ENCODE results near the gene JMJD6. TPM values are rescaled to one million over a fixed set of nuclear protein-coding genes. Genes with fewer than 3 reads are reported as not detected.
A peak's percentile ranks its signal among the peaks of the same experiment; 100 is the strongest.

The JMJD6 gene
- total RNA-seq, 1 experiment from 2014 or later = 60.0 TPM

- in situ Hi-C loops (cut with HindIII; ENCODE audit: low pct_unique_long_range_greater_than_20kb, low sequenced_read_pairs) (no loop called here), intact Hi-C loops (cut with micrococcal nuclease; ENCODE audit: unreplicated experiment) (no loop called here)
These were observed 44.1 kb downstream of the JMJD6 start for GRCh38 chr17:76682296-76682695.

GRCh38 chr17:76681222-76682137 is 44.9 kb downstream of the JMJD6 start:
- peaks cover 16% of the 10 kb centered on the region for H3K4me1 ChIP-seq (ENCODE audit: control insufficient read depth, insufficient read depth, low read length)
- ChIA-PET POLR2A (interaction anchor here (1.1 kb wide), 1 partner anchor 114 kb away, joined by 3 read pairs; no protein-coding TSS in a partner anchor), CTCF (interaction anchor here (0.6 to 1.5 kb wide), 9 partner anchors 10 to 182 kb away, joined by 3 to 6 read pairs (median 3); no protein-coding TSS in a partner anchor)
- H3K27me3 ChIP-seq (ENCODE audit: control insufficient read depth, insufficient read depth, low read length) = no peaks in the 10 kb centered on the region
- DNase-seq (ENCODE audit: low read depth, low spot score) (peak; percentile 45), ATAC-seq (peak; percentile 81)
- TF ChIP-seq REST (IDR thresholded peaks at IDR 0.05; ENCODE audit: insufficient read depth in 1 of 2, low read depth in 2 of 2, low read length in 1 of 2) (no peak), CTCF (IDR thresholded peaks at IDR 0.05) (peak; percentile 90)
- H3K27ac ChIP-seq (ENCODE audit: low read length) = no peak overlapping the region
- intact Hi-C loops (cut with micrococcal nuclease; ENCODE audit: unreplicated experiment) (no loop called here), in situ Hi-C loops (cut with HindIII; ENCODE audit: low pct_unique_long_range_greater_than_20kb, low sequenced_read_pairs) (no loop called here)
- no peaks in the 10 kb centered on the region for H3K9me3 ChIP-seq (ENCODE audit: control insufficient read depth, insufficient read depth, low read depth, low read length)
- H3K36me3 ChIP-seq (ENCODE audit: control insufficient read depth, insufficient read depth, low read length) = no peaks in the 10 kb centered on the region
- no TSS peak for BruUV-seq (replicated peaks)
- no peak overlapping the region for H3K4me3 ChIP-seq (ENCODE audit: low read depth in 2 of 2, low read length in 2 of 2)

More at GRCh38 chr17:76682296-76682695, 44.1 kb downstream of the JMJD6 start:
- Histone ChIP-seq H3K27ac (ENCODE audit: low read length) (no peak overlapping the region), H3K4me1 (ENCODE audit: control insufficient read depth, insufficient read depth, low read length) (peaks cover 16% of the 10 kb centered on the region), H3K4me3 (ENCODE audit: low read depth in 2 of 2, low read length in 2 of 2) (no peak overlapping the region), H3K9me3 (ENCODE audit: control insufficient read depth, insufficient read depth, low read depth, low read length) (no peaks in the 10 kb centered on the region), H3K36me3 (ENCODE audit: control insufficient read depth, insufficient read depth, low read length) (no peaks in the 10 kb centered on the region), H3K27me3 (ENCODE audit: control insufficient read depth, insufficient read depth, low read length) (no peaks in the 10 kb centered on the region)
- CTCF ChIA-PET = interaction anchor here (0.7 to 1.5 kb wide), 3 partner anchors 31 to 159 kb away, joined by 3 to 4 read pairs (median 3); no protein-coding TSS in a partner anchor
- no TSS peak for BruUV-seq (replicated peaks)
- POLR2A ChIA-PET = interaction anchor here (0.6 to 1.1 kb wide), 2 partner anchors 115 to 195 kb away, joined by 3 to 4 read pairs; no protein-coding TSS in a partner anchor
- TF ChIP-seq TCF7L2 (IDR thresholded peaks at IDR 0.05; ENCODE audit: low read depth, low read length) (no peak), REST (IDR thresholded peaks at IDR 0.05; ENCODE audit: insufficient read depth in 1 of 2, low read depth in 2 of 2, low read length in 1 of 2) (no peak), SIN3A (IDR thresholded peaks at IDR 0.05; ENCODE audit: borderline replicate concordance, insufficient read depth, low read depth, low read length) (no peak)
- ATAC-seq = no peak
- DNase-seq (ENCODE audit: low read depth, low spot score) = no peak
